WTC11 (cell line): ENCODE measurements around the gene ABHD6.

Experiments used
- JAZF1 ChIP-seq: fragments of 250-450 bp; sonication (Bioruptor Pico); IDR thresholded peaks from 2 replicates; pipeline ENCODE4 v1.9.0; 2021; ENCODE audit warnings: moderate library complexity, mild to moderate bottlenecking, inconsistent platforms
- NFE2L1 ChIP-seq: sonication (generic); formaldehyde crosslinking; IDR thresholded peaks from 2 replicates; pipeline ENCODE4 v1.8.1; 2023; ENCODE audit warnings: missing genetic modification reagents
- TEAD4 ChIP-seq: sonication (generic); formaldehyde crosslinking; IDR thresholded peaks from 2 replicates; pipeline ENCODE4 v1.8.0; 2022; ENCODE audit warnings: mild to moderate bottlenecking, missing genetic modification reagents
- ZNF423 ChIP-seq: fragments of 250-450 bp; sonication (Bioruptor Pico); IDR thresholded peaks from 2 replicates; pipeline ENCODE4 v2.1.2; 2022; ENCODE audit warnings: mild to moderate bottlenecking, moderate library complexity
- TF ChIP-seq, protein P1 (sequence below): fragments of 200-600 bp; IDR thresholded peaks from 2 replicates; pipeline ENCODE4 v1.8.0; 2022; ENCODE audit warnings: antibody characterized with exemption
- TF ChIP-seq, protein P2 (sequence below): sonication (generic); formaldehyde crosslinking; IDR thresholded peaks from 2 replicates; pipeline ENCODE4 v1.8.0; 2022; ENCODE audit warnings: mild to moderate bottlenecking, missing genetic modification reagents
- TF ChIP-seq, protein P3 (sequence below): sonication (generic); formaldehyde crosslinking; IDR thresholded peaks from 2 replicates; pipeline ENCODE4 v1.8.0; 2022; ENCODE audit warnings: missing genetic modification reagents

DNA sequence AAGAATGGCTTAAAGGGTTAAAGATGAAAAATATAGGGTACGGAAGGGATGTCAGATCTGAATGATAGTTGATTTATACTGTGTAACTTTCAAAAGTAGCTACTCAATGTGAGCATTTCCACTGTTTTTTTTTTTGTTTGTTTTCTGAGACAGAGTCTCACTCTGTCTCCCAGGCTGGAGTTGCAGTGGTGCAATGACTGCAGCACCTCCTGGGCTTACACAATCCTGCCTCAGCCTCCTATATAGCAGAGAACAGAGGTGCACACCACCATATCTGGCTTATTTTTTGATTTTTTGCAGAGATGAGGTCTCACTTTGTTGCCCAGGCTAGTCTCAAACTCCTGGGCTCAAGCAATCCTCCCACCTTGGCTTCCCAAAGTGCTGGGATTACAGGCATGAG lies 85.2 kb downstream of the ABHD6 start:
- TF ChIP-seq TEAD4 (CRISPR knock-in tag) (no peak), JAZF1 (CRISPR knock-in tag) (no peak), ZNF423 (no peak), NFE2L1 (CRISPR knock-in tag) (no peak)
- TF ChIP-seq, protein P1, sequence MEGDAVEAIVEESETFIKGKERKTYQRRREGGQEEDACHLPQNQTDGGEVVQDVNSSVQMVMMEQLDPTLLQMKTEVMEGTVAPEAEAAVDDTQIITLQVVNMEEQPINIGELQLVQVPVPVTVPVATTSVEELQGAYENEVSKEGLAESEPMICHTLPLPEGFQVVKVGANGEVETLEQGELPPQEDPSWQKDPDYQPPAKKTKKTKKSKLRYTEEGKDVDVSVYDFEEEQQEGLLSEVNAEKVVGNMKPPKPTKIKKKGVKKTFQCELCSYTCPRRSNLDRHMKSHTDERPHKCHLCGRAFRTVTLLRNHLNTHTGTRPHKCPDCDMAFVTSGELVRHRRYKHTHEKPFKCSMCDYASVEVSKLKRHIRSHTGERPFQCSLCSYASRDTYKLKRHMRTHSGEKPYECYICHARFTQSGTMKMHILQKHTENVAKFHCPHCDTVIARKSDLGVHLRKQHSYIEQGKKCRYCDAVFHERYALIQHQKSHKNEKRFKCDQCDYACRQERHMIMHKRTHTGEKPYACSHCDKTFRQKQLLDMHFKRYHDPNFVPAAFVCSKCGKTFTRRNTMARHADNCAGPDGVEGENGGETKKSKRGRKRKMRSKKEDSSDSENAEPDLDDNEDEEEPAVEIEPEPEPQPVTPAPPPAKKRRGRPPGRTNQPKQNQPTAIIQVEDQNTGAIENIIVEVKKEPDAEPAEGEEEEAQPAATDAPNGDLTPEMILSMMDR = no peak
- TF ChIP-seq, protein P2, sequence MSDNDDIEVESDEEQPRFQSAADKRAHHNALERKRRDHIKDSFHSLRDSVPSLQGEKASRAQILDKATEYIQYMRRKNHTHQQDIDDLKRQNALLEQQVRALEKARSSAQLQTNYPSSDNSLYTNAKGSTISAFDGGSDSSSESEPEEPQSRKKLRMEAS = no peak
- TF ChIP-seq, protein P3, sequence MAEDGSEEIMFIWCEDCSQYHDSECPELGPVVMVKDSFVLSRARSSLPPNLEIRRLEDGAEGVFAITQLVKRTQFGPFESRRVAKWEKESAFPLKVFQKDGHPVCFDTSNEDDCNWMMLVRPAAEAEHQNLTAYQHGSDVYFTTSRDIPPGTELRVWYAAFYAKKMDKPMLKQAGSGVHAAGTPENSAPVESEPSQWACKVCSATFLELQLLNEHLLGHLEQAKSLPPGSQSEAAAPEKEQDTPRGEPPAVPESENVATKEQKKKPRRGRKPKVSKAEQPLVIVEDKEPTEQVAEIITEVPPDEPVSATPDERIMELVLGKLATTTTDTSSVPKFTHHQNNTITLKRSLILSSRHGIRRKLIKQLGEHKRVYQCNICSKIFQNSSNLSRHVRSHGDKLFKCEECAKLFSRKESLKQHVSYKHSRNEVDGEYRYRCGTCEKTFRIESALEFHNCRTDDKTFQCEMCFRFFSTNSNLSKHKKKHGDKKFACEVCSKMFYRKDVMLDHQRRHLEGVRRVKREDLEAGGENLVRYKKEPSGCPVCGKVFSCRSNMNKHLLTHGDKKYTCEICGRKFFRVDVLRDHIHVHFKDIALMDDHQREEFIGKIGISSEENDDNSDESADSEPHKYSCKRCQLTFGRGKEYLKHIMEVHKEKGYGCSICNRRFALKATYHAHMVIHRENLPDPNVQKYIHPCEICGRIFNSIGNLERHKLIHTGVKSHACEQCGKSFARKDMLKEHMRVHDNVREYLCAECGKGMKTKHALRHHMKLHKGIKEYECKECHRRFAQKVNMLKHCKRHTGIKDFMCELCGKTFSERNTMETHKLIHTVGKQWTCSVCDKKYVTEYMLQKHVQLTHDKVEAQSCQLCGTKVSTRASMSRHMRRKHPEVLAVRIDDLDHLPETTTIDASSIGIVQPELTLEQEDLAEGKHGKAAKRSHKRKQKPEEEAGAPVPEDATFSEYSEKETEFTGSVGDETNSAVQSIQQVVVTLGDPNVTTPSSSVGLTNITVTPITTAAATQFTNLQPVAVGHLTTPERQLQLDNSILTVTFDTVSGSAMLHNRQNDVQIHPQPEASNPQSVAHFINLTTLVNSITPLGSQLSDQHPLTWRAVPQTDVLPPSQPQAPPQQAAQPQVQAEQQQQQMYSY (CRISPR knock-in tag) = no peak
